Measurements from ENCODE around the gene YWHAG. TPM values are rescaled to one million over a fixed set of nuclear protein-coding genes. Genes with fewer than 3 reads are reported as not detected.

YWHAG gene
- total RNA-seq, 2 experiments from 2014 or later: 62.7 to 66.5 TPM

Other genes starting within 250 kb of the YWHAG start
- not detected for gene SRRM3, start 157.1 kb downstream of the YWHAG start, total RNA-seq
- gene HSPB1, start 56.3 kb downstream of the YWHAG start, total RNA-seq: 10 to 100 TPM; 43.3 to 47.9 TPM
- under 1 TPM; 0.34 to 0.42 TPM for gene SSC4D, start 50.7 kb upstream of the YWHAG start, total RNA-seq
- gene ZP3, start 66.0 kb upstream of the YWHAG start, total RNA-seq: 1 to 10 TPM in 1 of 2 experiments, under 1 TPM in 1; 0.80 to 1.3 TPM
- gene DTX2, start 102.7 kb upstream of the YWHAG start, total RNA-seq: 10 to 100 TPM; 34.3 to 38.6 TPM
- 1 to 10 TPM; 2.1 to 2.7 TPM for gene UPK3B, start 151.6 kb upstream of the YWHAG start, total RNA-seq
- under 1 TPM; 0.22 to 0.71 TPM for gene SPDYE16, start 184.3 kb upstream of the YWHAG start, total RNA-seq

Data from activated naive CD8-positive, alpha-beta T cell treated with anti-CD3 and anti-CD28 coated beads, Interleukin-2, amount 10 ng/mL, durations not matched to agents 7 days and 5 days (primary cell).